Ishikawa (cell line): ENCODE results near the gene HYOU1.

ENCODE experiments used
- MAX ChIP-seq: IDR thresholded peaks from 2 replicates; pipeline ENCODE4 v1.6.1; 2012
- YY1 ChIP-seq: IDR thresholded peaks from 2 replicates; pipeline ENCODE4 v1.6.1; 2012; ENCODE audit warnings: low read depth

GRCh38 chr11:119084663-119085436 is 27.8 kb upstream of the HYOU1 start, which contains the start of gene HMBS:
- TF ChIP-seq YY1, result no peak; the same call in 1 of the 2 replicates
- peak; percentile 92 for TF ChIP-seq MAX
